SK-N-SH (cell line): Measurements from ENCODE around the gene PRKCA. TPM values are rescaled to one million over a fixed set of nuclear protein-coding genes. Genes with fewer than 3 reads are reported as not detected.

Experiments
- CTCF ChIA-PET: fragments of 300-600, 350-600 bp; formaldehyde crosslinking; extraction: SDS; loops from one replicate; lab custom pipeline; 2021; lab: Yijun Ruan, JAX
- POLR2A ChIA-PET: fragments of 350-600 bp; sonication (Branson Sonifier 250); formaldehyde crosslinking; extraction: SDS; loops from one replicate; lab custom pipeline; 2020; ENCODE audit warnings: antibody characterized with exemption, inconsistent platforms; lab: Yijun Ruan, JAX
- DNase-seq: peaks from one replicate; pipeline ENCODE4 v3.0.0; 2012
- H2AFZ ChIP-seq: fragments of 200-600 bp; sonication (generic); 2 replicates; pipeline ENCODE4 v1.8.1; 2016; ENCODE audit warnings: antibody characterized with exemption, mild to moderate bottlenecking, low read depth
- H3F3A ChIP-seq: fragments of 200-600 bp; sonication (generic); replicated peaks from 2 replicates; pipeline ENCODE3; 2016; ENCODE audit warnings: antibody characterized with exemption, mild to moderate bottlenecking; ENCODE audit not compliant: insufficient read depth
- H3K27ac ChIP-seq, 2 experiments: fragments of 200-500 bp in 1 of 2; fragments of 200-600 bp in 1 of 2; sonication (Bioruptor generic) in 1 of 2; sonication (generic), shearing (Covaris generic) in 1 of 2; 2 replicates each; pipeline versions ENCODE4 v1.5.1 to v1.6.1; 2014 to 2016; ENCODE audit warnings: low read depth in 2 of 2, inconsistent platforms in 1 of 2, low read length in 1 of 2, mild to moderate bottlenecking in 1 of 2, mixed read lengths in 1 of 2
- H3K27me3 ChIP-seq: fragments of 200-600 bp; sonication (generic), shearing (Covaris generic); 2 replicates; pipeline ENCODE4 v1.6.1; 2016; ENCODE audit warnings: mixed run types; ENCODE audit not compliant: insufficient read depth
- H3K36me3 ChIP-seq, 2 experiments: fragments of 200-500 bp in 1 of 2; fragments of 200-600 bp in 1 of 2; sonication (Bioruptor generic) in 1 of 2; sonication (generic) in 1 of 2; replicated peaks in 1 of 2; 2 replicates each; pipeline versions ENCODE3 to v1.5.1; 2014 to 2016; ENCODE audit warnings: low read length in 1 of 2, mild to moderate bottlenecking in 1 of 2; ENCODE audit not compliant: insufficient read depth in 2 of 2, control insufficient read depth in 1 of 2
- H3K4me1 ChIP-seq, 2 experiments: fragments of 200-500 bp in 1 of 2; fragments of 200-600 bp in 1 of 2; sonication (Bioruptor generic) in 1 of 2; sonication (generic), shearing (Covaris generic) in 1 of 2; 2 replicates each; pipeline versions ENCODE4 v1.5.1 to v1.6.1; 2014 to 2016; ENCODE audit warnings: low read depth in 1 of 2, low read length in 1 of 2, mixed run types in 1 of 2; ENCODE audit not compliant: insufficient read depth in 2 of 2, control insufficient read depth in 1 of 2
- H3K4me2 ChIP-seq: fragments of 200-600 bp; sonication (generic), shearing (Covaris generic); 2 replicates; pipeline ENCODE4 v1.6.1; 2017; ENCODE audit warnings: mixed run types
- H3K4me3 ChIP-seq, 2 experiments: fragments of 200-500 bp in 1 of 2; fragments of 200-600 bp in 1 of 2; sonication (Bioruptor generic) in 1 of 2; sonication (generic), shearing (Covaris generic) in 1 of 2; 2 replicates each; pipeline versions ENCODE4 v1.5.1 to v1.8.1; 2014 to 2016; ENCODE audit warnings: low read depth in 2 of 2, inconsistent platforms in 1 of 2, low read length in 1 of 2, mild to moderate bottlenecking in 1 of 2, mixed read lengths in 1 of 2, moderate library complexity in 1 of 2
- H3K79me2 ChIP-seq: fragments of 200-600 bp; sonication (generic); 2 replicates; pipeline ENCODE4 v1.8.1; 2017; ENCODE audit warnings: mild to moderate bottlenecking; ENCODE audit not compliant: insufficient read depth
- H3K9ac ChIP-seq: fragments of 200-600 bp; sonication (generic); 2 replicates; pipeline ENCODE4 v1.6.1; 2017; ENCODE audit warnings: mixed run types
- H3K9me2 ChIP-seq: fragments of 200-600 bp; sonication (generic); 2 replicates; pipeline ENCODE4 v1.6.1; 2017; ENCODE audit warnings: mixed run types
- H3K9me3 ChIP-seq: fragments of 200-600 bp; sonication (generic); 2 replicates; pipeline ENCODE4 v1.6.1; 2017; ENCODE audit warnings: mixed run types, mild to moderate bottlenecking, moderate library complexity
- H4K20me1 ChIP-seq: fragments of 200-600 bp; sonication (generic); 2 replicates; pipeline ENCODE4 v1.6.1; 2017; ENCODE audit warnings: mild to moderate bottlenecking, mixed run types; ENCODE audit not compliant: insufficient read depth
- CHD2 ChIP-seq: fragments of 150-350 bp; IDR thresholded peaks from 2 replicates; pipeline ENCODE4 v1.6.1; 2018; ENCODE audit warnings: low read length; ENCODE audit not compliant: partially characterized antibody
- CTCF ChIP-seq: fragments of 200-600 bp; sonication (generic); IDR thresholded peaks from 2 replicates; pipeline ENCODE4 v1.6.1; 2017; ENCODE audit warnings: antibody characterized with exemption, mild to moderate bottlenecking, moderate library complexity
- GATA2 ChIP-seq: sonication (generic); formaldehyde crosslinking; IDR thresholded peaks from 2 replicates; pipeline ENCODE4 v1.5.0; 2020; ENCODE audit warnings: mild to moderate bottlenecking, missing genetic modification reagents
- IRF3 ChIP-seq: fragments of 150-350 bp; IDR thresholded peaks from 2 replicates; pipeline ENCODE4 v1.6.1; 2016; ENCODE audit warnings: mild to moderate bottlenecking, low read depth, low read length
- JUND ChIP-seq: IDR thresholded peaks from 2 replicates; pipeline ENCODE4 v1.4.0; 2012
- MAX ChIP-seq: IDR thresholded peaks from 2 replicates; pipeline ENCODE4 v1.4.0; 2012; ENCODE audit warnings: low read depth
- NFIC ChIP-seq: IDR thresholded peaks from 2 replicates; pipeline ENCODE4 v1.4.0; 2012; ENCODE audit warnings: borderline replicate concordance
- POLR2AphosphoS5 ChIP-seq: IDR thresholded peaks from 2 replicates; pipeline ENCODE4 v1.6.1; 2012; ENCODE audit warnings: low read depth, low read length
- RAD21 ChIP-seq: IDR thresholded peaks from 2 replicates; pipeline ENCODE4 v1.6.1; 2012; ENCODE audit warnings: mild to moderate bottlenecking, low read length
- REST ChIP-seq: IDR thresholded peaks from 2 replicates; pipeline ENCODE4 v1.6.1; 2012; ENCODE audit warnings: mild to moderate bottlenecking, low read depth, low read length, moderate library complexity
- RXRA ChIP-seq: IDR thresholded peaks from 2 replicates; pipeline ENCODE4 v1.4.0; 2012; ENCODE audit warnings: low read depth, mild to moderate bottlenecking, borderline replicate concordance
- SIN3A ChIP-seq: IDR thresholded peaks from 2 replicates; pipeline ENCODE4 v1.6.1; 2012; ENCODE audit warnings: low read depth, mild to moderate bottlenecking, low read length, moderate library complexity, borderline replicate concordance
- SMC3 ChIP-seq: IDR thresholded peaks from 2 replicates; pipeline ENCODE4 v1.6.1; 2012; ENCODE audit warnings: low read depth, low read length, improper control_type of control experiment
- TCF12 ChIP-seq: IDR thresholded peaks from 2 replicates; pipeline ENCODE4 v1.4.0; 2012
- YY1 ChIP-seq: IDR thresholded peaks from 2 replicates; pipeline ENCODE4 v1.4.0; 2012; ENCODE audit warnings: low read depth, mild to moderate bottlenecking
- WGBS: methylation state at CpG from one replicate; pipeline ENCODE4 v1.1.6; 2017; ENCODE audit warnings: low lambda C conversion rate; 5-methylcytosine and 5-hydroxymethylcytosine counted together
- polyA plus RNA-seq, 3 experiments: library from polyadenylated mRNA; depleted of rRNA; stranded (reverse); fragments of >200 nt; gene quantifications; 2 replicates each; pipeline ENCODE4 v1.2.3, GENCODE V29; 2012

The PRKCA gene
- polyA plus RNA-seq, 1 of the 3 experiments (the other 2 are of a cell fraction), result 108 TPM

- H3F3A ChIP-seq, result peaks cover 4% of the 10 kb centered on the region
- no peaks in the 10 kb centered on the region for H3K9me2 ChIP-seq
- TF ChIP-seq YY1 (no peak), IRF3 (no peak), CTCF (no peak), GATA2 (CRISPR knock-in tag) (no peak), SIN3A (no peak), NFIC (no peak), REST (no peak), RAD21 (no peak), JUND (no peak)
- H3K36me3 ChIP-seq, result no peaks in the 10 kb centered on the region
- no peaks in the 10 kb centered on the region; a peak in 1 of 4 replicates for H3K4me1 ChIP-seq
- H3K27ac ChIP-seq, result no peak overlapping the region
- no peaks in the 10 kb centered on the region for H3K79me2 ChIP-seq
- DNase-seq, result no peak
- no peak overlapping the region for H3K9ac ChIP-seq
- no peak overlapping the region for H2AFZ ChIP-seq
- CTCF ChIA-PET, result no interaction called here
- no peaks in the 10 kb centered on the region for H3K27me3 ChIP-seq
- no peaks in the 10 kb centered on the region for H4K20me1 ChIP-seq
- H3K4me3 ChIP-seq, result no peak overlapping the region
- POLR2A ChIA-PET, result no interaction called here
- no peak overlapping the region for H3K4me2 ChIP-seq
- WGBS, result 80% methylated on average over 2 of the region's 2 CpGs
- no peaks in the 10 kb centered on the region for H3K9me3 ChIP-seq
These were observed 18.4 kb upstream of the PRKCA start for GRCh38 chr17:66283971-66284370.

GRCh38 chr17:66285149-66285548 is 17.3 kb upstream of the PRKCA start:
- DNase-seq, result no peak
- H3F3A ChIP-seq, result peaks cover 4% of the 10 kb centered on the region
- H3K27ac ChIP-seq, result no peak overlapping the region
- TF ChIP-seq JUND, result no peak
- no peak for TF ChIP-seq RXRA
- TF ChIP-seq CHD2, result no peak
- TF ChIP-seq IRF3, result no peak
- TF ChIP-seq SIN3A, result no peak
- TF ChIP-seq TCF12, result no peak
- no peak for TF ChIP-seq MAX
- no peak for TF ChIP-seq CTCF
- no peak for TF ChIP-seq SMC3
- TF ChIP-seq POLR2AphosphoS5, result no peak
- H2AFZ ChIP-seq, result no peak overlapping the region
- WGBS, result 90% methylated on average over 2 of the region's 2 CpGs
- H3K4me3 ChIP-seq, result no peak overlapping the region
- H3K36me3 ChIP-seq, result no peaks in the 10 kb centered on the region
- H3K9me2 ChIP-seq, result no peaks in the 10 kb centered on the region
- POLR2A ChIA-PET, result no interaction called here
- H3K4me1 ChIP-seq, result no peaks in the 10 kb centered on the region; a peak in 1 of 4 replicates
- no peaks in the 10 kb centered on the region for H3K79me2 ChIP-seq
- H3K9me3 ChIP-seq, result no peaks in the 10 kb centered on the region
- H4K20me1 ChIP-seq, result no peaks in the 10 kb centered on the region
- no peaks in the 10 kb centered on the region for H3K27me3 ChIP-seq
- no peak overlapping the region for H3K4me2 ChIP-seq
- H3K9ac ChIP-seq, result no peak overlapping the region
- CTCF ChIA-PET, result no interaction called here
